Right lobe of liver (tissue), 4 donors: ENCODE measurements around the gene INAFM2.

Experiments
- POLR2A ChIP-seq: fragments of 450-650 bp; IDR thresholded peaks from one replicate; pipeline ENCODE4 v1.6.1; 2017; ENCODE audit warnings: antibody characterized with exemption, mild to moderate bottlenecking
- TF ChIP-seq, protein P1 (sequence below), 4 donors: fragments of 200-600 bp in 3 of 4; fragments of 450-650 bp in 1 of 4; IDR thresholded peaks; one replicate each; pipeline versions ENCODE4 v1.5.1 to v1.8.0; 2016 to 2022; ENCODE audit warnings: antibody characterized with exemption in 4 of 4, mild to moderate bottlenecking in 2 of 4
- donor health status: DM: no; HTN: no; CAD: no.
- donor health status: DM: no; HTN: no; CAD: no.
- donor health status: DM: no; HTN: yes; CAD: no.

GRCh38 chr15:40275523-40275922 is 48.0 kb upstream of the INAFM2 start:
- TF ChIP-seq, protein P1, sequence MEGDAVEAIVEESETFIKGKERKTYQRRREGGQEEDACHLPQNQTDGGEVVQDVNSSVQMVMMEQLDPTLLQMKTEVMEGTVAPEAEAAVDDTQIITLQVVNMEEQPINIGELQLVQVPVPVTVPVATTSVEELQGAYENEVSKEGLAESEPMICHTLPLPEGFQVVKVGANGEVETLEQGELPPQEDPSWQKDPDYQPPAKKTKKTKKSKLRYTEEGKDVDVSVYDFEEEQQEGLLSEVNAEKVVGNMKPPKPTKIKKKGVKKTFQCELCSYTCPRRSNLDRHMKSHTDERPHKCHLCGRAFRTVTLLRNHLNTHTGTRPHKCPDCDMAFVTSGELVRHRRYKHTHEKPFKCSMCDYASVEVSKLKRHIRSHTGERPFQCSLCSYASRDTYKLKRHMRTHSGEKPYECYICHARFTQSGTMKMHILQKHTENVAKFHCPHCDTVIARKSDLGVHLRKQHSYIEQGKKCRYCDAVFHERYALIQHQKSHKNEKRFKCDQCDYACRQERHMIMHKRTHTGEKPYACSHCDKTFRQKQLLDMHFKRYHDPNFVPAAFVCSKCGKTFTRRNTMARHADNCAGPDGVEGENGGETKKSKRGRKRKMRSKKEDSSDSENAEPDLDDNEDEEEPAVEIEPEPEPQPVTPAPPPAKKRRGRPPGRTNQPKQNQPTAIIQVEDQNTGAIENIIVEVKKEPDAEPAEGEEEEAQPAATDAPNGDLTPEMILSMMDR (IDR thresholded peaks at IDR 0.05) = no peak
- no peak for TF ChIP-seq POLR2A
